A549 (cell line): Measurements from ENCODE around the gene HAPLN2. TPM values are rescaled to one million over a fixed set of nuclear protein-coding genes. Genes with fewer than 3 reads are reported as not detected.

ENCODE experiments used
- ATAC-seq, 2 experiments: fragments of 200-7000 bp in 1 of 2; fragments of >200 bp in 1 of 2; cut with Nextera tagmentation in 1 of 2; cut with Tn5 transposase in 1 of 2; 3 replicates each; pipeline versions ENCODE4 v1.8.0 to v1.9.1; 2018 to 2020; ENCODE audit warnings: mild to moderate bottlenecking in 1 of 2, moderate library complexity in 1 of 2
- CTCF ChIA-PET: fragments of 300-600 bp; sonication (Branson Sonifier 250); formaldehyde crosslinking; extraction: SDS; loops from one replicate; lab custom pipeline; 2021; ENCODE audit warnings: antibody characterized with exemption, inconsistent platforms; lab: Yijun Ruan, JAX
- POLR2A ChIA-PET: fragments of 350-600 bp; formaldehyde crosslinking; extraction: SDS; loops from one replicate; lab custom pipeline; 2021; ENCODE audit warnings: antibody characterized with exemption, inconsistent platforms; lab: Yijun Ruan, JAX
- DNase-seq, 2 experiments: peaks; one replicate each; pipeline versions ENCODE4 v3.0.0 to v3.0.0-alpha.2; 2011 to 2016; ENCODE audit warnings: low read depth in 1 of 2, low spot score in 1 of 2
- FAIRE-seq: peaks from 2 replicates; lab custom pipeline; 2011; peaks lifted over from hg19 to GRCh38; lab: Jason Lieb, UNC
- H3K27ac ChIP-seq, 2 experiments: fragments of >200 bp; sonication (Bioruptor Twin); formaldehyde crosslinking; 3 replicates each; pipeline ENCODE4 v1.5.1; 2016 to 2017
- H3K4me1 ChIP-seq: fragments of >200 bp; sonication (Bioruptor Twin); formaldehyde crosslinking; 3 replicates; pipeline ENCODE4 v1.6.1; 2016
- H3K4me2 ChIP-seq: fragments of >200 bp; sonication (Bioruptor Twin); formaldehyde crosslinking; 3 replicates; pipeline ENCODE4 v1.6.1; 2016
- H3K4me3 ChIP-seq: fragments of >200 bp; sonication (Bioruptor Twin); formaldehyde crosslinking; 3 replicates; pipeline ENCODE4 v1.5.1; 2016
- H3K9me3 ChIP-seq: fragments of >200 bp; sonication (Bioruptor Twin); formaldehyde crosslinking; 3 replicates; pipeline ENCODE4 v1.6.1; 2016
- CBX2 ChIP-seq: fragments of 200-600 bp; sonication (generic); IDR thresholded peaks from 2 replicates; pipeline ENCODE4 v1.6.1; 2016; ENCODE audit warnings: low read depth, mild to moderate bottlenecking, borderline replicate concordance
- CBX8 ChIP-seq: fragments of 200-600 bp; sonication (generic); IDR thresholded peaks from 2 replicates; pipeline ENCODE4 v1.6.1; 2016
- CEBPB ChIP-seq, 2 experiments: fragments of >200 bp in 1 of 2; sonication (Bioruptor Twin) in 1 of 2; formaldehyde crosslinking in 1 of 2; IDR thresholded peaks; 2 replicates each; pipeline ENCODE4 v1.6.1; 2012 to 2016
- CHD4 ChIP-seq: fragments of 200-600 bp; sonication (generic); IDR thresholded peaks from 2 replicates; pipeline ENCODE4 v1.6.1; 2016; ENCODE audit warnings: antibody characterized with exemption, mild to moderate bottlenecking, borderline replicate concordance
- CTCF ChIP-seq: fragments of >200 bp; sonication (Bioruptor Twin); formaldehyde crosslinking; IDR thresholded peaks from 3 replicates; pipeline ENCODE4 v1.5.1; 2016
- EHMT2 ChIP-seq: fragments of 200-600 bp; sonication (generic); IDR thresholded peaks from 2 replicates; pipeline ENCODE4 v1.6.1; 2016; ENCODE audit warnings: antibody characterized with exemption, low read depth, mild to moderate bottlenecking, moderate library complexity
- ESRRA ChIP-seq: fragments of 150-350 bp; IDR thresholded peaks from 2 replicates; pipeline ENCODE4 v1.6.1; 2014; ENCODE audit warnings: mild to moderate bottlenecking, low read length, borderline replicate concordance
- FOSL2 ChIP-seq, 2 experiments: fragments of 450-650 bp in 1 of 2; fragments of >200 bp in 1 of 2; sonication (Bioruptor Twin) in 1 of 2; formaldehyde crosslinking; IDR thresholded peaks; 2 replicates each; pipeline versions ENCODE4 v1.5.0 to v1.6.1; 2016 to 2020; ENCODE audit warnings: mild to moderate bottlenecking in 1 of 2, moderate library complexity in 1 of 2
- HDAC2 ChIP-seq: fragments of 200-600 bp; sonication (generic); IDR thresholded peaks from 2 replicates; pipeline ENCODE4 v1.6.1; 2016
- HEYL ChIP-seq: fragments of 250-450 bp; sonication (Bioruptor Pico); IDR thresholded peaks from 2 replicates; pipeline ENCODE4 v1.8.0; 2021; ENCODE audit warnings: mild to moderate bottlenecking, moderate library complexity
- HOXB13 ChIP-seq: fragments of 250-450 bp; sonication (Bioruptor Pico); IDR thresholded peaks from 2 replicates; pipeline ENCODE4 v1.5.0; 2020; ENCODE audit warnings: low read depth, mild to moderate bottlenecking, moderate library complexity
- JUNB ChIP-seq: fragments of >200 bp; sonication (Bioruptor Twin); formaldehyde crosslinking; IDR thresholded peaks from 2 replicates; pipeline ENCODE4 v1.6.1; 2016
- KDM5A ChIP-seq: fragments of 200-600 bp; sonication (generic); IDR thresholded peaks from 2 replicates; pipeline ENCODE4 v1.6.1; 2016; ENCODE audit warnings: antibody characterized with exemption, mild to moderate bottlenecking
- MAZ ChIP-seq: fragments of 150-350 bp; IDR thresholded peaks from 2 replicates; pipeline ENCODE4 v1.6.1; 2014; ENCODE audit warnings: antibody characterized with exemption, low read depth, low read length, borderline replicate concordance
- POLR2A ChIP-seq: IDR thresholded peaks from 2 replicates; pipeline ENCODE4 v1.6.1; 2012; ENCODE audit warnings: mild to moderate bottlenecking, low read length
- RARB ChIP-seq: fragments of 250-450 bp; sonication (Bioruptor Pico); IDR thresholded peaks from 2 replicates; pipeline ENCODE4 v1.8.0; 2021; ENCODE audit warnings: mild to moderate bottlenecking, moderate library complexity
- RFX5 ChIP-seq: fragments of 450-650 bp; IDR thresholded peaks from 2 replicates; pipeline ENCODE4 v1.7.1; 2014; ENCODE audit warnings: antibody characterized with exemption, mild to moderate bottlenecking, moderate library complexity
- SREBF2 ChIP-seq: fragments of 450-650 bp; IDR thresholded peaks from 2 replicates; pipeline ENCODE4 v1.6.1; 2014; ENCODE audit warnings: mild to moderate bottlenecking, moderate library complexity
- TFCP2L1 ChIP-seq: fragments of 250-450 bp; sonication (Bioruptor Pico); IDR thresholded peaks from 2 replicates; pipeline ENCODE4 v1.5.0; 2021; ENCODE audit warnings: mild to moderate bottlenecking
- TP53 ChIP-seq: fragments of 250-450 bp; sonication (Bioruptor Pico); IDR thresholded peaks from 2 replicates; pipeline ENCODE4 v1.5.0; 2021; ENCODE audit warnings: mild to moderate bottlenecking, moderate library complexity
- WGBS: methylation state at CpG from one replicate; pipeline ENCODE4 v1.1.6; 2017; ENCODE audit errors: missing lambda C conversion rate; 5-methylcytosine and 5-hydroxymethylcytosine counted together
- polyA plus RNA-seq, 4 experiments: library from polyadenylated mRNA; depleted of rRNA in 3 of 4; stranded (reverse); fragments of >200 nt; fragmentation: RNase III in 1 of 4; extraction: RNeasy Plus Mini Kit Qiagen cat#74134 plus additional on column Dnase treatment in 1 of 4; gene quantifications; 2 replicates in 3 of 4; 3 replicates in 1 of 4; pipeline ENCODE4 v1.2.3, GENCODE V29; 2011 to 2017
- TF ChIP-seq, protein P1 (sequence below): fragments of >200 bp; sonication (Bioruptor Twin); formaldehyde crosslinking; IDR thresholded peaks from 2 replicates; pipeline ENCODE4 v1.6.1; 2016
- TF ChIP-seq, protein P2 (sequence below): fragments of 150-350 bp; IDR thresholded peaks from 2 replicates; pipeline ENCODE4 v1.6.1; 2014; ENCODE audit warnings: low read depth, mild to moderate bottlenecking, low read length

HAPLN2 gene
- polyA plus RNA-seq, 2 of the 4 experiments (the other 2 are of a cell fraction) = 0.10 to 0.23 TPM

- peak overlapping the region; percentile 58 to 97 for H3K27ac ChIP-seq
- ChIA-PET CTCF (interaction anchor here (0.6 to 15.2 kb wide), 11 partner anchors 12 to 706 kb away, joined by 3 to 402 read pairs (median 4); partner anchors contain the start of genes CRABP2, HAPLN2 and NES), POLR2A (no interaction called here)
- WGBS = 68% methylated on average over 5 of the region's 5 CpGs
- TF ChIP-seq ESRRA = no peak
- TF ChIP-seq TP53 = no peak
- TF ChIP-seq HDAC2 = no peak
- no peak for TF ChIP-seq SREBF2
- no peak for TF ChIP-seq HEYL (CRISPR knock-in tag)
- TF ChIP-seq, all 56 proteins: peak for 0
- peak overlapping the region; percentile 54 for H3K4me2 ChIP-seq
- ATAC-seq (no peak), DNase-seq (no peak), FAIRE-seq (no peak)
- H3K4me1 ChIP-seq = peaks cover 56% of the 10 kb centered on the region
- no peaks in the 10 kb centered on the region for H3K9me3 ChIP-seq
- H3K4me3 ChIP-seq = no peak overlapping the region
Observed at GRCh38 chr1:156664046-156664766, 45.0 kb downstream of the HAPLN2 start.

DNA sequence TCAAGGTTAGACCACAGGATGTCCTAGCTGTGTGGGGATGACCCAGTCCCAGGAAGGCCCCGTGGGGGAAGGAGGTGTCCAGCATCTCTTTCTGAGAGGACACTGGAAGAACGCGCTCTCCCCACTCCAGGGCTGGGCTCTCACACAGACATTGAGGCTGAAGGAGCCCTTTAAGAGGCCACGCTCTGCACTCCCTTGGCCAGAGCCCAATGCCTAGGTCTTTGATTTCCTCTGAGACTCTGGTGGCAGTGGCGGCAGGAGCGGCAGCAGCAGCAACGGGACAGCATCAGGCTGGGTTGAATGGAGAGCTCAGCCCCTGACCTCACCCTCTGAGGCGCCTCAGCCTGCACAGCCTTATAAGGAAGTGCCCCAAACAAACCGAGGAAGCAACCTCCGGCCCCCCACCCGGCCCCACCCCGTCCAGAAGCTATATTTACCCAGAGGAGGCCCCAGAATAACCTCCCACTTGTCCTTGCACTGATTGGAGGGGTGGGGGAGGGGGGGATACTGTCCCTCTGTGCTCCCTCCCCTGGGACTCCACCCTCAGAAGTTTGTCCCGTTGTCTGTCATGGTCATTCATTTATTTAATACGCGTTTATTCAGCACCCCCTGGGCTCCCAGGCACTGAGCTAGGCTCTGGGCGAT is 45.7 kb downstream of the HAPLN2 start:
- 61% methylated on average over 10 of the region's 16 CpGs for WGBS
- ChIA-PET CTCF (interaction anchor here (0.6 to 15.2 kb wide), 11 partner anchors 11 to 707 kb away, joined by 3 to 402 read pairs (median 4); partner anchors contain the start of genes CRABP2, HAPLN2 and NES), POLR2A (no interaction called here)
- H3K4me3 ChIP-seq = no peak overlapping the region
- TF ChIP-seq SREBF2 (no peak), CEBPB (IDR thresholded peaks at IDR 0.05) (no peak), FOSL2 (IDR thresholded peaks at IDR 0.05) (no peak), FOSL2 (CRISPR knock-in tag; IDR thresholded peaks at IDR 0.05) (no peak)
- peak overlapping the region; percentile 54 for H3K4me2 ChIP-seq
- H3K27ac ChIP-seq = peak overlapping the region; percentile 58 to 97
- no peaks in the 10 kb centered on the region for H3K9me3 ChIP-seq
- FAIRE-seq (no peak), ATAC-seq (no peak), DNase-seq (peak in 1 of 2 experiments; percentile 48)
- peaks cover 50% of the 10 kb centered on the region for H3K4me1 ChIP-seq

DNA sequence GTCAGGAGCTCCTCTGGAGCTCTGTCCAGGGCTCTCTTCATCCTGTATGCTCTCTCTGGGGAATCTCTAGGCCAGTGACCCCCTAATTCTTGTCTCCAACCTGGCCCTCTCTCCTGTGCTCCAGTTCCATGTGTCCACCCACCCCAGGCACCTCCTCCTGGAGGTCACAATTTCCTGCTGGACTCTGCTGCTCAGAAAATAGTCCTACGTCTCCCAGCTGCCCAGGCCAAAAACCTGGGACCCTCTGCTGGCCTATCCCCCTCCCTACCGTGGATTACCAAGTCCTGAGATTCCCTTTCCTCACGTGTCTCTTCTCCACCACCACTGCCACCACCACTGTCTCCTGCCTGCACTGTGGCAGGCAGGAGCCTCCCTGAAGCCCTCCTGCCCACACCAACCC is 46.3 kb downstream of the HAPLN2 start:
- FAIRE-seq (no peak), ATAC-seq (no peak), DNase-seq (no peak)
- no peak for TF ChIP-seq MAZ
- no peak for TF ChIP-seq KDM5A
- no peak for TF ChIP-seq CTCF
- TF ChIP-seq CBX2 = no peak
- TF ChIP-seq RFX5 = no peak
- TF ChIP-seq POLR2A = no peak
- TF ChIP-seq, protein P1, sequence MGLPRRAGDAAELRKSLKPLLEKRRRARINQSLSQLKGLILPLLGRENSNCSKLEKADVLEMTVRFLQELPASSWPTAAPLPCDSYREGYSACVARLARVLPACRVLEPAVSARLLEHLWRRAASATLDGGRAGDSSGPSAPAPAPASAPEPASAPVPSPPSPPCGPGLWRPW = no peak
- no peak for TF ChIP-seq CBX8
- TF ChIP-seq, protein P2, sequence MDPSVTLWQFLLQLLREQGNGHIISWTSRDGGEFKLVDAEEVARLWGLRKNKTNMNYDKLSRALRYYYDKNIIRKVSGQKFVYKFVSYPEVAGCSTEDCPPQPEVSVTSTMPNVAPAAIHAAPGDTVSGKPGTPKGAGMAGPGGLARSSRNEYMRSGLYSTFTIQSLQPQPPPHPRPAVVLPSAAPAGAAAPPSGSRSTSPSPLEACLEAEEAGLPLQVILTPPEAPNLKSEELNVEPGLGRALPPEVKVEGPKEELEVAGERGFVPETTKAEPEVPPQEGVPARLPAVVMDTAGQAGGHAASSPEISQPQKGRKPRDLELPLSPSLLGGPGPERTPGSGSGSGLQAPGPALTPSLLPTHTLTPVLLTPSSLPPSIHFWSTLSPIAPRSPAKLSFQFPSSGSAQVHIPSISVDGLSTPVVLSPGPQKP = no peak
- no peak for TF ChIP-seq JUNB
- no peak for TF ChIP-seq HEYL (CRISPR knock-in tag)
- TF ChIP-seq CHD4 = no peak
- no peak for TF ChIP-seq HOXB13 (CRISPR knock-in tag)
- TF ChIP-seq TFCP2L1 (CRISPR knock-in tag) = no peak
- no peak for TF ChIP-seq EHMT2
- no peak for TF ChIP-seq RARB (CRISPR knock-in tag)
- Histone ChIP-seq H3K9me3 (no peaks in the 10 kb centered on the region), H3K4me1 (peaks cover 48% of the 10 kb centered on the region), H3K4me2 (peak overlapping the region; percentile 54; the same call in 2 of the 3 replicates), H3K27ac (peak overlapping the region; percentile 58 to 97), H3K4me3 (no peak overlapping the region)
- 90% methylated on average over 3 of the region's 3 CpGs for WGBS
- CTCF ChIA-PET = interaction anchor here (1.3 to 15.2 kb wide), 5 partner anchors 10 to 225 kb away, joined by 3 to 402 read pairs (median 87); partner anchors contain the start of genes HAPLN2 and NES
- POLR2A ChIA-PET = no interaction called here
